Tibial artery (tissue), 4 donors: Measurements from ENCODE around the gene AQP12B.
A peak's percentile ranks its signal among the peaks of the same experiment; 100 is the strongest.
"Not testable (repeated sequence)": the region's sequence is repeated elsewhere in the genome, so short reads cannot be mapped to it uniquely, and the experiment has no call there.

Source experiments
- DNase-seq, 2 donors: peaks; one replicate each; pipeline ENCODE4 v3.0.0-alpha.2; 2019
- H3K27ac ChIP-seq, 2 donors: fragments of 200-600 bp; sonication (generic) in 1 of 2; 1 replicate in 1 of 2; 2 replicates in 1 of 2; pipeline ENCODE4 v1.5.1; 2018 to 2019; ENCODE audit warnings: mild to moderate bottlenecking in 1 of 2
- H3K27me3 ChIP-seq, 2 donors: fragments of 200-600 bp; sonication (generic) in 1 of 2; one replicate each; pipeline versions ENCODE4 v1.5.1 to v1.6.0; 2016 to 2019
- H3K36me3 ChIP-seq, 3 donors: fragments of 200-600 bp; sonication (generic) in 2 of 3; one replicate each; pipeline ENCODE4 v1.5.1; 2016 to 2019; ENCODE audit warnings: mild to moderate bottlenecking in 2 of 3
- H3K4me1 ChIP-seq, 4 donors: fragments of 200-600 bp; sonication (generic) in 2 of 4; 1 replicate in 3 of 4; 2 replicates in 1 of 4; pipeline ENCODE4 v1.5.1; 2016 to 2019
- H3K4me3 ChIP-seq, 2 donors: fragments of 200-600 bp; sonication (generic) in 1 of 2; 1 replicate in 1 of 2; 2 replicates in 1 of 2; pipeline ENCODE4 v1.5.1; 2018 to 2019; ENCODE audit warnings: mild to moderate bottlenecking in 2 of 2
- H3K9me3 ChIP-seq, 3 donors: fragments of 200-600 bp; sonication (generic) in 1 of 3; one replicate each; pipeline ENCODE4 v1.5.1; 2016 to 2019
- CTCF ChIP-seq, 2 experiments: fragments of 200-600 bp in 1 of 2; fragments of 450-650 bp in 1 of 2; IDR thresholded peaks; one replicate each; pipeline ENCODE4 v1.5.1; 2017 to 2019; ENCODE audit warnings: antibody characterized with exemption in 2 of 2, mild to moderate bottlenecking in 1 of 2, moderate library complexity in 1 of 2
- intact Hi-C: fragments of 100-400 bp; cut with DNase I; formaldehyde crosslinking; loops from one replicate; pipeline ENCODE4 v1.15.0; 2023; ENCODE audit warnings: low total_unique reads

The AQP12B gene

GRCh38 chr2:240701736-240702639 lies 19.3 kb upstream of the AQP12B start:
- Histone ChIP-seq H3K4me3 (no peak overlapping the region), H3K9me3 (no peaks in the 10 kb centered on the region), H3K36me3 (no peaks in the 10 kb centered on the region), H3K4me1 (no peaks in the 10 kb centered on the region), H3K27me3 (peaks cover 0 to 45% of the 10 kb centered on the region in 2 donors), H3K27ac (no peak overlapping the region)
- peak in 1 of 2 donors; percentile 17 for DNase-seq
- no peak for TF ChIP-seq CTCF (IDR thresholded peaks at IDR 0.05)
- intact Hi-C loops = loop anchor here (10.0 kb wide), 1 partner anchor 177 kb away; no protein-coding TSS in a partner anchor

- Histone ChIP-seq H3K9me3 (no peaks in the 10 kb centered on the region), H3K4me3 (no peak overlapping the region), H3K27ac (no peak overlapping the region), H3K27me3 (peaks cover 0 to 45% of the 10 kb centered on the region in 2 donors), H3K36me3 (no peaks in the 10 kb centered on the region), H3K4me1 (no peaks in the 10 kb centered on the region)
- intact Hi-C loops = loop anchor here (10.0 kb wide), 1 partner anchor 176 kb away; no protein-coding TSS in a partner anchor
- no peak for TF ChIP-seq CTCF (IDR thresholded peaks at IDR 0.05)
- peak in 1 of 2 donors; percentile 9 for DNase-seq
Measured at GRCh38 chr2:240701091-240701735, 18.5 kb upstream of the AQP12B start.

GRCh38 chr2:240700616-240701015 lies 17.9 kb upstream of the AQP12B start:
- H3K4me3 ChIP-seq, DNase-seq, H3K9me3 ChIP-seq, H3K4me1 ChIP-seq, H3K36me3 ChIP-seq, H3K27ac ChIP-seq: not testable (repeated sequence)
- intact Hi-C loops = loop anchor here (10.0 kb wide), 1 partner anchor 176 kb away; no protein-coding TSS in a partner anchor
- peaks cover 0 to 45% of the 10 kb centered on the region in 2 donors for H3K27me3 ChIP-seq

- not testable (repeated sequence) for H3K36me3 ChIP-seq, H3K9me3 ChIP-seq, H3K27ac ChIP-seq, H3K4me1 ChIP-seq, H3K4me3 ChIP-seq
- intact Hi-C loops = loop anchor here (10.0 kb wide), 1 partner anchor 175 kb away; no protein-coding TSS in a partner anchor
- H3K27me3 ChIP-seq = peaks cover 0 to 44% of the 10 kb centered on the region in 2 donors
- peak; percentile 12 to 21 for DNase-seq
Measured at GRCh38 chr2:240699835-240700234, 17.1 kb upstream of the AQP12B start.

- DNase-seq = peak in 1 of 2 donors; percentile 48
- intact Hi-C loops, H3K9me3 ChIP-seq, H3K4me3 ChIP-seq, H3K27ac ChIP-seq, H3K4me1 ChIP-seq, H3K36me3 ChIP-seq: not testable (repeated sequence)
- H3K27me3 ChIP-seq = peaks cover 0 to 36% of the 10 kb centered on the region in 2 donors
Measured at GRCh38 chr2:240698852-240699561, 16.3 kb upstream of the AQP12B start.

GRCh38 chr2:240696469-240696868 lies 13.8 kb upstream of the AQP12B start:
- DNase-seq, H3K9me3 ChIP-seq, intact Hi-C loops, H3K27ac ChIP-seq, H3K4me1 ChIP-seq, H3K36me3 ChIP-seq, H3K4me3 ChIP-seq: not testable (repeated sequence)
- peaks cover 0 to 10% of the 10 kb centered on the region in 2 donors for H3K27me3 ChIP-seq

GRCh38 chr2:240695593-240695992 lies 12.9 kb upstream of the AQP12B start:
- H3K27ac ChIP-seq, H3K27me3 ChIP-seq, intact Hi-C loops, DNase-seq, H3K4me3 ChIP-seq, H3K9me3 ChIP-seq, H3K4me1 ChIP-seq, H3K36me3 ChIP-seq: not testable (repeated sequence)

- H3K36me3 ChIP-seq, H3K27ac ChIP-seq, H3K27me3 ChIP-seq, H3K4me1 ChIP-seq, intact Hi-C loops, H3K9me3 ChIP-seq, DNase-seq, H3K4me3 ChIP-seq: not testable (repeated sequence)
Measured at GRCh38 chr2:240694304-240694703, 11.6 kb upstream of the AQP12B start.

- intact Hi-C loops, H3K27ac ChIP-seq, DNase-seq, H3K4me3 ChIP-seq, H3K36me3 ChIP-seq, H3K4me1 ChIP-seq, H3K9me3 ChIP-seq, H3K27me3 ChIP-seq: not testable (repeated sequence)
Measured at GRCh38 chr2:240692583-240693561, 10.2 kb upstream of the AQP12B start.

GRCh38 chr2:240691631-240692420 lies 9.1 kb upstream of the AQP12B start, which contains the start of gene AQP12A:
Gene AQP12A, plus strand, starts transcription at chr2:240691866. Its CDS starts 48 bp downstream, at chr2:240691914.
- H3K4me3 ChIP-seq, H3K9me3 ChIP-seq, H3K27ac ChIP-seq, DNase-seq, H3K36me3 ChIP-seq, intact Hi-C loops, H3K4me1 ChIP-seq: not testable (repeated sequence)
- H3K27me3 ChIP-seq = peaks cover 0 to 17% of the 10 kb centered on the region in 2 donors
